ENCODE data around the gene SOS1.

GRCh38 chr2:39061280-39061679 lies 59.6 kb downstream of the SOS1 start:
- TF ChIP-seq CTCF (IDR thresholded peaks at IDR 0.05; ENCODE audit: low read depth, low read length, missing input control) (no peak), RXRA (IDR thresholded peaks at IDR 0.05) (no peak), TAF1 (conservative IDR thresholded peaks at IDR 0.05) (no peak), YY1 (IDR thresholded peaks at IDR 0.05) (no peak)
